Measurements from ENCODE around the gene RASSF6. TPM values are rescaled to one million over a fixed set of nuclear protein-coding genes. Genes with fewer than 3 reads are reported as not detected.
A peak's percentile ranks its signal among the peaks of the same experiment; 100 is the strongest.

Gene RASSF6
- total RNA-seq, 2 donors from 2014 or later = 1.2 to 3.9 TPM

DNA sequence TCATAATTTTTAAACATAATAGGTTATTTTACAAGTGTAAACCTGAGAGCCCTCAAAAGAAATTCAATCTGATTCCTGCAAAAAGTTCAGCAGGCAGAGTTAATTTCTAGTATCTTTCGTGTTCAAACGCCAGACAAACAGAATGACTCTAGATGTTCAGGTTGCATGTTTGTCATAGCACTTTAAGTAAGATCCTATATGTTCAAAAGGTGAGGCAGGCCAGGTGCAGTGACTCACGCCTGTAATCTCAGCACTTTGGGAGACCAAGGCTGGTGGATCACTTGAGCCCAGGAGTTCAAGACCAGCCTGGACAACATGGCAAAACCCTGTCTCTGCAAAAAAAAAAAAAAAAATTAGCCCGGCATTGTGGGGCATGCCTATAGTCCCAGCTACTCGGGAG, 1.1 kb upstream of the RASSF6 start:
- no peak overlapping the region for H3K4me3 ChIP-seq (ENCODE audit: low read length)
- Mint-ChIP-seq H3K4me1 (peaks cover 17% of the 10 kb centered on the region), H3K27ac (no peak overlapping the region), H3K4me3 (no peak overlapping the region), H3K27me3 (ENCODE audit: insufficient read depth) (peaks cover 14% of the 10 kb centered on the region), H3K36me3 (ENCODE audit: low read depth) (no peaks in the 10 kb centered on the region), H3K9me3 (no peaks in the 10 kb centered on the region)
- no peaks in the 10 kb centered on the region for H3K9me3 ChIP-seq (ENCODE audit: control insufficient read depth, low read length)
- H3K36me3 ChIP-seq (ENCODE audit: control insufficient read depth, insufficient read depth, low read length) = no peaks in the 10 kb centered on the region
- no peak overlapping the region for H3K9ac ChIP-seq (ENCODE audit: extremely low read depth, low read length, poor library complexity, severe bottlenecking)
- H3K4me1 ChIP-seq (ENCODE audit: control insufficient read depth, insufficient read depth, low read length) = peaks cover 7% of the 10 kb centered on the region
- WGBS, 2 experiments (ENCODE audit: insufficient coverage in 1 of 2, insufficient read length in 1 of 2) = 71 to 91% methylated on average over 2 to 5 of the region's 5 CpGs
- DNase-seq = no peak
- peaks cover 15% of the 10 kb centered on the region for H3K27me3 ChIP-seq (ENCODE audit: control insufficient read depth, insufficient read depth, low read length, poor library complexity, severe bottlenecking)
- TF ChIP-seq, protein P1, sequence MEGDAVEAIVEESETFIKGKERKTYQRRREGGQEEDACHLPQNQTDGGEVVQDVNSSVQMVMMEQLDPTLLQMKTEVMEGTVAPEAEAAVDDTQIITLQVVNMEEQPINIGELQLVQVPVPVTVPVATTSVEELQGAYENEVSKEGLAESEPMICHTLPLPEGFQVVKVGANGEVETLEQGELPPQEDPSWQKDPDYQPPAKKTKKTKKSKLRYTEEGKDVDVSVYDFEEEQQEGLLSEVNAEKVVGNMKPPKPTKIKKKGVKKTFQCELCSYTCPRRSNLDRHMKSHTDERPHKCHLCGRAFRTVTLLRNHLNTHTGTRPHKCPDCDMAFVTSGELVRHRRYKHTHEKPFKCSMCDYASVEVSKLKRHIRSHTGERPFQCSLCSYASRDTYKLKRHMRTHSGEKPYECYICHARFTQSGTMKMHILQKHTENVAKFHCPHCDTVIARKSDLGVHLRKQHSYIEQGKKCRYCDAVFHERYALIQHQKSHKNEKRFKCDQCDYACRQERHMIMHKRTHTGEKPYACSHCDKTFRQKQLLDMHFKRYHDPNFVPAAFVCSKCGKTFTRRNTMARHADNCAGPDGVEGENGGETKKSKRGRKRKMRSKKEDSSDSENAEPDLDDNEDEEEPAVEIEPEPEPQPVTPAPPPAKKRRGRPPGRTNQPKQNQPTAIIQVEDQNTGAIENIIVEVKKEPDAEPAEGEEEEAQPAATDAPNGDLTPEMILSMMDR (conservative IDR thresholded peaks at IDR 0.05) = no peak
- H3K27ac ChIP-seq (ENCODE audit: low read depth, low read length) = no peak overlapping the region

DNA sequence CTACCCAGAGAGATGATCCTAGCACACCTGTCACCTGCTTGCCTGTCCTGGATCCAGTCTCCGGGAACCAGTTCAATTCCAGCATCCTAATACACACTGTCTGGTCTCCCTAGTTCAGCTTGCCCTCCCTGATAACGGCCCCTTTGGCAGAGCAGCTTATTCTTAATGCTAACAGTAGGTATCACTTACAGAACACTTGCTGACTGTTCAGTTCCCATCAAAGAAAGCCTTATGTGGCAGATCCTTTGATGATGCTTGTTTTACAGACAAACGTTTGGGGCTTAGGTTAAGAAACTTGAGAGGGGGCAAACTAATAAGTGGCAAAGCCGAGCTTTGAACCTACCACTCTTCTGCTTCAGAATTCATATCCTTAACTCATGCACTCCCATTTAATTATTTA, 890 bp downstream of the RASSF6 start:
- Histone ChIP-seq H3K27ac (ENCODE audit: low read depth, low read length) (no peak overlapping the region), H3K36me3 (ENCODE audit: control insufficient read depth, insufficient read depth, low read length) (no peaks in the 10 kb centered on the region), H3K9ac (ENCODE audit: extremely low read depth, low read length, poor library complexity, severe bottlenecking) (no peak overlapping the region), H3K4me3 (ENCODE audit: low read length) (no peak overlapping the region), H3K9me3 (ENCODE audit: control insufficient read depth, low read length) (no peaks in the 10 kb centered on the region), H3K27me3 (ENCODE audit: control insufficient read depth, insufficient read depth, low read length, poor library complexity, severe bottlenecking) (peaks cover 15% of the 10 kb centered on the region), H3K4me1 (ENCODE audit: control insufficient read depth, insufficient read depth, low read length) (peaks cover 7% of the 10 kb centered on the region)
- no peaks in the 10 kb centered on the region for H3K9me3 Mint-ChIP-seq
- H3K4me3 Mint-ChIP-seq = peak overlapping the region; percentile 62
- no peaks in the 10 kb centered on the region for H3K36me3 Mint-ChIP-seq (ENCODE audit: low read depth)
- H3K27ac Mint-ChIP-seq = no peak overlapping the region
- peaks cover 14% of the 10 kb centered on the region for H3K27me3 Mint-ChIP-seq (ENCODE audit: insufficient read depth)
- 74% methylated on average over 3 of the region's 4 CpGs for WGBS, 2 experiments (ENCODE audit: insufficient coverage in 1 of 2, insufficient read length in 1 of 2)
- peaks cover 23% of the 10 kb centered on the region for H3K4me1 Mint-ChIP-seq
- TF ChIP-seq, protein P1 (conservative IDR thresholded peaks at IDR 0.05) = no peak
- DNase-seq = no peak

DNA sequence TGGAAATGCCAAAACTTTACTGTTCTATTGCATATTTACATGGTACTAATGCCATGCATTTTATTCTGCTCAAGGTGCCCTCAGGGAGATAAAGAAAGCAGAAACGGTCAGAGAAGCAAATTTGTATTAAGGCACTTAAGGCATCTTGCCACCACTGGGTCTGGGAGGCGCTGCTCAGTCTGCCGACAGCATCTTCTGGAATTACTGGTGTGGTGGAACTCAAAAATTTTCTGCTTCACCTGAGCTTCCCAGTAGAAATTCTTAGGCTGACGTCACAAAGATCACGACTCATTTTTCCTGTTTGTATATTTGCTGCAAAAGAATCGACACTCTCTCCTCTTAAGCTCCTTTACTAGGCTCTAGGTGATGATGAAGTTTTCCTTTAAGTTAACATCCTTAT, 3.0 kb downstream of the RASSF6 start:
- H3K36me3 Mint-ChIP-seq (ENCODE audit: low read depth) = no peaks in the 10 kb centered on the region
- no peak overlapping the region for H3K27ac Mint-ChIP-seq
- Histone ChIP-seq H3K27ac (ENCODE audit: low read depth, low read length) (no peak overlapping the region), H3K4me3 (ENCODE audit: low read length) (no peak overlapping the region), H3K9ac (ENCODE audit: extremely low read depth, low read length, poor library complexity, severe bottlenecking) (no peak overlapping the region), H3K9me3 (ENCODE audit: control insufficient read depth, low read length) (no peaks in the 10 kb centered on the region), H3K4me1 (ENCODE audit: control insufficient read depth, insufficient read depth, low read length) (peaks cover 7% of the 10 kb centered on the region), H3K27me3 (ENCODE audit: control insufficient read depth, insufficient read depth, low read length, poor library complexity, severe bottlenecking) (peaks cover 15% of the 10 kb centered on the region), H3K36me3 (ENCODE audit: control insufficient read depth, insufficient read depth, low read length) (no peaks in the 10 kb centered on the region)
- no peak overlapping the region for H3K4me3 Mint-ChIP-seq
- no peaks in the 10 kb centered on the region for H3K9me3 Mint-ChIP-seq
- DNase-seq = no peak
- H3K4me1 Mint-ChIP-seq = peaks cover 23% of the 10 kb centered on the region
- TF ChIP-seq, protein P1 (conservative IDR thresholded peaks at IDR 0.05) = no peak
- WGBS, 2 experiments (ENCODE audit: insufficient coverage in 1 of 2, insufficient read length in 1 of 2) = 76 to 79% methylated on average over 3 to 6 of the region's 6 CpGs
- peaks cover 14% of the 10 kb centered on the region for H3K27me3 Mint-ChIP-seq (ENCODE audit: insufficient read depth)

Measured in endodermal cell (in vitro differentiated cells).